Measurements from ENCODE around the gene RTN4R.

DNA sequence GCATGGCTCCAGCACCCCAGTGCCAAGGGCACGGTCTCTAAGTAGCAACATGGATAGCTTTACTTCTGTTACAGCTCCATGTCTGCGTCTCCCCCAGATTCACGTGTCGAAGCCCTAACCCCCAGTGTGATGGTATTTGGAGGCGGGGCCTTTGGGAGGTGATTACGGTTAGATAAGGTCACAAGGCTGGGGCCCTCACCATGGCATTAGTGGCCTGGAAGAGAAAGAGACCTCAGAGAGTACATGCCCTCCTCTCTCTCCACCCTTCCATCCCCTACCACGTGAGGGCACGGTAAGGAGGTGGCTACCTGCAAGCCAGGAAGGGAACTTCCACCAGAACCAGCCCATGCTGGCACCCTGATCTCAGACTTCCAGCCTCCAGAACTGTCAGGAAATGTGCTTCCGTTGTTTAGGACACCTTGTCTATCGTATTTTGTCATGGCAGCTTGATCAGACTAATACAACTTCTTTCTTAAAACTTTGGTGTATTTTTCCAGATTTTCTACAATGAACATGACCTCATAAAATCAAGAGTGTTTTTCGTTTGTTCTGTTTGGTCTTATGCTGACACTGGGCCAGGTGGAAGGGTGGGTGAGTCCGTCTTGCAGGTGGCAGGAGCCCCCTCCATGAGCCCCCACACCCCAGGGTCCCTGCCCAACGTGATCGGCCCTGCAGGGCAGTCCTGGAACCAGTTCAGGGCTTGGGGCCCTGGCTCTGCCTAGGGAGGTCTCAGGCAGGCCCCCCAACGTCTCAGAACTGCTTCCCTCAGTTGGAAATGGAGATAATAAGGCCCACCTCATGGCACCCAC, 10.7 kb downstream of the RTN4R start:
- no peak for TF ChIP-seq ZNF274 (IDR thresholded peaks at IDR 0.05; ENCODE audit: low read depth, low read length)
- TF ChIP-seq, protein P1, sequence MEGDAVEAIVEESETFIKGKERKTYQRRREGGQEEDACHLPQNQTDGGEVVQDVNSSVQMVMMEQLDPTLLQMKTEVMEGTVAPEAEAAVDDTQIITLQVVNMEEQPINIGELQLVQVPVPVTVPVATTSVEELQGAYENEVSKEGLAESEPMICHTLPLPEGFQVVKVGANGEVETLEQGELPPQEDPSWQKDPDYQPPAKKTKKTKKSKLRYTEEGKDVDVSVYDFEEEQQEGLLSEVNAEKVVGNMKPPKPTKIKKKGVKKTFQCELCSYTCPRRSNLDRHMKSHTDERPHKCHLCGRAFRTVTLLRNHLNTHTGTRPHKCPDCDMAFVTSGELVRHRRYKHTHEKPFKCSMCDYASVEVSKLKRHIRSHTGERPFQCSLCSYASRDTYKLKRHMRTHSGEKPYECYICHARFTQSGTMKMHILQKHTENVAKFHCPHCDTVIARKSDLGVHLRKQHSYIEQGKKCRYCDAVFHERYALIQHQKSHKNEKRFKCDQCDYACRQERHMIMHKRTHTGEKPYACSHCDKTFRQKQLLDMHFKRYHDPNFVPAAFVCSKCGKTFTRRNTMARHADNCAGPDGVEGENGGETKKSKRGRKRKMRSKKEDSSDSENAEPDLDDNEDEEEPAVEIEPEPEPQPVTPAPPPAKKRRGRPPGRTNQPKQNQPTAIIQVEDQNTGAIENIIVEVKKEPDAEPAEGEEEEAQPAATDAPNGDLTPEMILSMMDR (IDR thresholded peaks at IDR 0.05 in 2 of 3, conservative IDR thresholded peaks at IDR 0.05 in 1 of 3; ENCODE audit: borderline replicate concordance in 1 of 3, insufficient read depth in 1 of 3, low read depth in 2 of 3, low read length in 2 of 3): no peak
- TF ChIP-seq MAX (IDR thresholded peaks at IDR 0.05): no peak
- TF ChIP-seq CBX3 (IDR thresholded peaks at IDR 0.05; ENCODE audit: low read depth): no peak
- TF ChIP-seq SIN3A (IDR thresholded peaks at IDR 0.05; ENCODE audit: low read depth): no peak
- TF ChIP-seq POLR2A (IDR thresholded peaks at IDR 0.05; ENCODE audit: borderline replicate concordance, extremely low read depth, insufficient read depth, insufficient read length): no peak
- TF ChIP-seq POLR2AphosphoS5 (IDR thresholded peaks at IDR 0.05; ENCODE audit: low read depth, low read length): no peak
- no peak for TF ChIP-seq FOSL1 (IDR thresholded peaks at IDR 0.05; ENCODE audit: low read depth)
- TF ChIP-seq, protein P2, sequence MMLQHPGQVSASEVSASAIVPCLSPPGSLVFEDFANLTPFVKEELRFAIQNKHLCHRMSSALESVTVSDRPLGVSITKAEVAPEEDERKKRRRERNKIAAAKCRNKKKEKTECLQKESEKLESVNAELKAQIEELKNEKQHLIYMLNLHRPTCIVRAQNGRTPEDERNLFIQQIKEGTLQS (IDR thresholded peaks at IDR 0.05): no peak

All from HCT116 (cell line).